H1 (cell line): ENCODE data around the gene TEX11. TPM values are rescaled to one million over a fixed set of nuclear protein-coding genes. Genes with fewer than 3 reads are reported as not detected.

ENCODE experiments used
- CTCF ChIA-PET: fragments of 300-600 bp; sonication (Branson Sonifier 250); formaldehyde crosslinking; loops from one replicate; lab custom pipeline; 2021; ENCODE audit not compliant: partially characterized antibody; lab: Charles Lee
- POLR2A ChIA-PET: fragments of 300-600 bp; sonication (Branson Sonifier 250); formaldehyde crosslinking; loops from one replicate; lab custom pipeline; 2021; ENCODE audit warnings: inconsistent platforms; ENCODE audit not compliant: partially characterized antibody; lab: Charles Lee
- DNase-seq, 2 experiments: peaks; one replicate each; pipeline versions ENCODE4 v3.0.0 to v3.0.0-alpha.2; 2010 to 2022; ENCODE audit warnings: low spot score in 2 of 2, low read depth in 1 of 2, mixed read lengths in 1 of 2
- FAIRE-seq: peaks from 2 replicates; lab custom pipeline; 2011; peaks lifted over from hg19 to GRCh38; lab: Jason Lieb, UNC
- H2AFZ ChIP-seq: 2 replicates; pipeline ENCODE4 v1.8.1; 2012; ENCODE audit warnings: low read length, inconsistent platforms
- H2AK5ac ChIP-seq: 2 replicates; pipeline ENCODE4 v1.6.1; 2013; ENCODE audit warnings: low read depth, low read length
- H2BK120ac ChIP-seq: replicated peaks from 2 replicates; pipeline ENCODE3; 2013; ENCODE audit warnings: low read depth, low read length, inconsistent platforms
- H2BK12ac ChIP-seq: 2 replicates; pipeline ENCODE4 v1.6.1; 2013; ENCODE audit warnings: low read depth, low read length
- H2BK15ac ChIP-seq: 2 replicates; pipeline ENCODE4 v1.6.1; 2013; ENCODE audit warnings: low read length
- H2BK20ac ChIP-seq: 2 replicates; pipeline ENCODE4 v1.6.1; 2013; ENCODE audit warnings: low read length
- H2BK5ac ChIP-seq: 2 replicates; pipeline ENCODE4 v1.6.1; 2013; ENCODE audit warnings: low read depth, low read length
- H3K14ac ChIP-seq: 2 replicates; pipeline ENCODE4 v1.6.1; 2013; ENCODE audit warnings: inconsistent platforms; ENCODE audit not compliant: insufficient read length
- H3K18ac ChIP-seq: 2 replicates; pipeline ENCODE4 v1.6.1; 2013; ENCODE audit warnings: low read length; ENCODE audit errors: extremely low read depth
- H3K23ac ChIP-seq: 2 replicates; pipeline ENCODE4 v1.6.1; 2013; ENCODE audit warnings: inconsistent platforms; ENCODE audit not compliant: insufficient read length
- H3K23me2 ChIP-seq: 2 replicates; pipeline ENCODE4 v1.6.1; 2013; ENCODE audit warnings: low read depth, low read length
- H3K27ac ChIP-seq: 2 replicates; pipeline ENCODE4 v1.6.1; 2011; ENCODE audit warnings: low read depth, low read length, inconsistent platforms
- H3K27me3 ChIP-seq, 4 experiments: replicated peaks in 1 of 4; 1 replicate in 1 of 4; 2 replicates in 3 of 4; pipeline versions ENCODE4 v1.6.1 to v1.8.1; 2011 to 2013; ENCODE audit warnings: low read length in 3 of 4, mild to moderate bottlenecking in 3 of 4, inconsistent platforms in 2 of 4, mixed read lengths in 2 of 4, moderate library complexity in 1 of 4; ENCODE audit not compliant: control insufficient read depth in 3 of 4, insufficient read depth in 3 of 4; ENCODE audit errors: extremely low read depth in 1 of 4
- H3K36me3 ChIP-seq, 4 experiments: 2 replicates each; pipeline versions ENCODE4 v1.6.1 to v1.8.1; 2011 to 2013; ENCODE audit warnings: mild to moderate bottlenecking in 4 of 4, low read length in 3 of 4, moderate library complexity in 2 of 4, control low read depth in 1 of 4, inconsistent platforms in 1 of 4; ENCODE audit not compliant: insufficient read depth in 4 of 4, control insufficient read depth in 2 of 4
- H3K4ac ChIP-seq: replicated peaks from 2 replicates; pipeline ENCODE3; 2013; ENCODE audit warnings: low read length, low read depth, mixed read lengths, inconsistent platforms; ENCODE audit not compliant: insufficient read length
- H3K4me1 ChIP-seq, 4 experiments: replicated peaks in 1 of 4; 1 replicate in 1 of 4; 2 replicates in 3 of 4; pipeline versions ENCODE4 v1.6.1 to v1.8.1; 2011 to 2013; ENCODE audit warnings: low read length in 3 of 4, inconsistent platforms in 2 of 4, mixed read lengths in 1 of 4; ENCODE audit not compliant: insufficient read depth in 4 of 4, control insufficient read depth in 3 of 4
- H3K4me2 ChIP-seq, 2 experiments: 2 replicates each; pipeline versions ENCODE4 v1.6.1 to v1.8.1; 2011 to 2013; ENCODE audit warnings: low read depth in 2 of 2, low read length in 2 of 2, control low read depth in 1 of 2, inconsistent platforms in 1 of 2, mild to moderate bottlenecking in 1 of 2; ENCODE audit not compliant: insufficient read depth in 1 of 2
- H3K4me3 ChIP-seq, 4 experiments: fragments of 200-600, 300-600 bp in 1 of 4; sonication (generic), shearing (Covaris generic), sonication (Bioruptor Twin) in 1 of 4; 2 replicates each; pipeline versions ENCODE4 v1.5.1 to v1.8.1; 2011 to 2016; ENCODE audit warnings: low read length in 4 of 4, low read depth in 3 of 4, control low read depth in 2 of 4, inconsistent platforms in 2 of 4, mild to moderate bottlenecking in 2 of 4, mixed read lengths in 1 of 4, moderate library complexity in 1 of 4; ENCODE audit not compliant: insufficient read depth in 2 of 4; ENCODE audit errors: extremely low read depth in 1 of 4
- H3K56ac ChIP-seq: replicated peaks from 2 replicates; pipeline ENCODE3; 2013; ENCODE audit warnings: low read depth, mild to moderate bottlenecking, mixed read lengths, low read length, inconsistent platforms; ENCODE audit not compliant: insufficient read length
- H3K79me1 ChIP-seq: 2 replicates; pipeline ENCODE4 v1.6.1; 2013; ENCODE audit warnings: low read depth, low read length, control low read depth
- H3K79me2 ChIP-seq, 2 experiments: 2 replicates each; pipeline versions ENCODE4 v1.6.1 to v1.8.1; 2012 to 2013; ENCODE audit warnings: low read length in 2 of 2, mild to moderate bottlenecking in 2 of 2, inconsistent platforms in 1 of 2; ENCODE audit not compliant: insufficient read depth in 2 of 2, control insufficient read depth in 1 of 2
- H3K9ac ChIP-seq, 4 experiments: replicated peaks in 1 of 4; 1 replicate in 1 of 4; 2 replicates in 3 of 4; pipeline versions ENCODE4 v1.6.1 to v1.8.1; 2011 to 2013; ENCODE audit warnings: low read depth in 3 of 4, low read length in 3 of 4, control low read depth in 2 of 4, mild to moderate bottlenecking in 2 of 4, moderate library complexity in 2 of 4, inconsistent platforms in 1 of 4; ENCODE audit errors: extremely low read depth in 1 of 4
- H3K9me3 ChIP-seq, 2 experiments: 2 replicates each; pipeline versions ENCODE4 v1.6.1 to v1.8.1; 2012 to 2013; ENCODE audit warnings: mild to moderate bottlenecking in 2 of 2, moderate library complexity in 2 of 2, control low read depth in 1 of 2, inconsistent platforms in 1 of 2, low read depth in 1 of 2, low read length in 1 of 2, mixed read lengths in 1 of 2; ENCODE audit not compliant: insufficient read depth in 2 of 2
- H4K20me1 ChIP-seq, 2 experiments: replicated peaks in 1 of 2; 2 replicates each; pipeline versions ENCODE3 to v1.8.1; 2011 to 2013; ENCODE audit warnings: inconsistent platforms in 2 of 2, low read length in 2 of 2, mild to moderate bottlenecking in 1 of 2; ENCODE audit not compliant: insufficient read depth in 2 of 2, control insufficient read depth in 1 of 2
- H4K5ac ChIP-seq: 2 replicates; pipeline ENCODE4 v1.6.1; 2013; ENCODE audit warnings: low read length, low read depth, mixed read lengths, inconsistent platforms; ENCODE audit not compliant: insufficient read length
- H4K8ac ChIP-seq: 2 replicates; pipeline ENCODE4 v1.8.0; 2013; ENCODE audit warnings: mild to moderate bottlenecking, moderate library complexity, low read length, inconsistent platforms; ENCODE audit not compliant: insufficient read depth; ENCODE audit errors: extremely low read depth
- H4K91ac ChIP-seq: replicated peaks from 2 replicates; pipeline ENCODE3; 2013; ENCODE audit warnings: low read length, mixed read lengths, inconsistent platforms; ENCODE audit not compliant: insufficient read length
- CBX5 ChIP-seq: fragments of 300-800, 300-1000 bp; sonication (generic); IDR thresholded peaks from 2 replicates; pipeline ENCODE4 v1.7.1; 2016; ENCODE audit warnings: antibody characterized with exemption, low read length, low read depth
- CHD2 ChIP-seq: IDR thresholded peaks from 2 replicates; pipeline ENCODE4 v1.6.1; 2012; ENCODE audit warnings: low read length, improper control_type of control experiment
- E2F6 ChIP-seq: IDR thresholded peaks from 2 replicates; pipeline ENCODE4 v1.6.1; 2012; ENCODE audit warnings: inconsistent platforms
- KDM4A ChIP-seq: IDR thresholded peaks from one replicate; pipeline ENCODE4 v1.7.1; 2012; ENCODE audit warnings: low read depth, mild to moderate bottlenecking, moderate library complexity, low read length, inconsistent platforms; ENCODE audit not compliant: severe bottlenecking
- POLR2A ChIP-seq, 2 experiments: IDR thresholded peaks; 1 replicate in 1 of 2; 2 replicates in 1 of 2; pipeline ENCODE4 v1.6.1; 2011; ENCODE audit warnings: low read depth in 2 of 2, low read length in 2 of 2, mild to moderate bottlenecking in 2 of 2; ENCODE audit errors: control extremely low read depth in 1 of 2
- RNF2 ChIP-seq: fragments of 200-900, 300-1000 bp; sonication (generic); IDR thresholded peaks from 2 replicates; pipeline ENCODE4 v1.7.1; 2016; ENCODE audit warnings: borderline replicate concordance, low read depth, mild to moderate bottlenecking, antibody characterized with exemption, low read length; ENCODE audit not compliant: poor library complexity, severe bottlenecking; ENCODE audit errors: missing control alignments
- RXRA ChIP-seq: IDR thresholded peaks from 2 replicates; pipeline ENCODE4 v1.6.1; 2011; ENCODE audit warnings: low read depth, mild to moderate bottlenecking, low read length, moderate library complexity; ENCODE audit not compliant: insufficient read depth
- SIN3A ChIP-seq, 2 experiments: IDR thresholded peaks in 1 of 2; conservative IDR thresholded peaks in 1 of 2; 2 replicates each; pipeline ENCODE4 v1.6.1; 2011 to 2012; ENCODE audit warnings: low read length in 2 of 2, improper control_type of control experiment in 1 of 2, low read depth in 1 of 2, mild to moderate bottlenecking in 1 of 2
- SP1 ChIP-seq: IDR thresholded peaks from 2 replicates; pipeline ENCODE4 v1.6.1; 2011; ENCODE audit warnings: low read depth, low read length
- TAF7 ChIP-seq: optimal IDR thresholded peaks from 2 replicates; pipeline ENCODE3; 2011; ENCODE audit warnings: low read depth, mild to moderate bottlenecking, inconsistent platforms, low read length, moderate library complexity, borderline replicate concordance
- TBP ChIP-seq: IDR thresholded peaks from 2 replicates; pipeline ENCODE4 v1.6.1; 2011; ENCODE audit warnings: low read depth, low read length, improper control_type of control experiment
- USF2 ChIP-seq: IDR thresholded peaks from 2 replicates; pipeline ENCODE4 v1.6.1; 2011; ENCODE audit warnings: low read length, improper control_type of control experiment
- ZNF274 ChIP-seq: IDR thresholded peaks from 2 replicates; pipeline ENCODE4 v1.7.0; 2012; ENCODE audit warnings: low read length, borderline replicate concordance; ENCODE audit errors: extremely low read depth
- WGBS, 2 experiments: shearing (Covaris generic) in 1 of 2; methylation state at CpG; one replicate each; pipeline versions ENCODE4 v1.1.6 to v1.1.7; 2013 to 2015; ENCODE audit warnings: low lambda C conversion rate in 2 of 2, mixed read lengths in 2 of 2, inconsistent platforms in 1 of 2, low coverage in 1 of 2, missing lambda C conversion rate in 1 of 2; ENCODE audit not compliant: insufficient replicate concordance in 2 of 2, insufficient coverage in 1 of 2, insufficient read length in 1 of 2; ENCODE audit errors: extremely low coverage in 1 of 2, missing lambda C conversion rate in 1 of 2; 5-methylcytosine and 5-hydroxymethylcytosine counted together
- polyA plus RNA-seq, 7 experiments: library from polyadenylated mRNA; depleted of rRNA in 3 of 7; stranded (reverse) in 5 of 7; unstranded in 2 of 7; fragments of >200 nt in 5 of 7; fragments of 200-250 nt in 2 of 7; gene quantifications; 1 replicate in 5 of 7; 2 replicates in 1 of 7; 4 replicates in 1 of 7; pipeline versions ENCODE4 v1.2.1 to v1.2.3, GENCODE V29; 2011 to 2013; ENCODE audit warnings: missing spikeins in 2 of 7, mixed read lengths in 2 of 7
- total RNA-seq: library from RNA; stranded (reverse); fragmentation: NEBNext Ultra II Directional; extraction: Animal tissue kit (Norgen Biotek cat#: 25700); gene quantifications from 2 replicates; pipeline ENCODE4 v1.2.1, GENCODE V29; 2021

Gene TEX11
- total and polyA plus RNA-seq, 2 of the 8 experiments (the other 6 are each of a cell fraction or from before 2014, with no cell fraction given): 0.11 to 0.74 TPM

- H2AFZ ChIP-seq: no peak overlapping the region
- H3K56ac ChIP-seq: no peak overlapping the region
- no peak overlapping the region for H4K91ac ChIP-seq
- H3K4me3 ChIP-seq: no peak overlapping the region
- no peaks in the 10 kb centered on the region for H3K4me1 ChIP-seq
- no peak overlapping the region for H4K5ac ChIP-seq
- no peak for DNase-seq
- no peak overlapping the region for H3K23ac ChIP-seq
- no peaks in the 10 kb centered on the region for H3K9me3 ChIP-seq
- ChIA-PET POLR2A (no interaction called here), CTCF (no interaction called here)
- 79% methylated on average over 4 of the region's 5 CpGs; no CpG with 5 or more reads in 1 of the 2 experiments for WGBS, 2 experiments
- H3K18ac ChIP-seq: no peak overlapping the region
- H2BK120ac ChIP-seq: no peak overlapping the region
- no peak for FAIRE-seq
- no peak overlapping the region for H3K9ac ChIP-seq
- no peaks in the 10 kb centered on the region for H3K79me2 ChIP-seq
- no peak overlapping the region for H2BK5ac ChIP-seq
- H3K4ac ChIP-seq: no peak overlapping the region
- no peaks in the 10 kb centered on the region for H4K20me1 ChIP-seq
- H4K8ac ChIP-seq: no peak overlapping the region
- H3K14ac ChIP-seq: no peak overlapping the region
- no peak overlapping the region for H2BK12ac ChIP-seq
- no peak overlapping the region for H2BK20ac ChIP-seq
- H3K79me1 ChIP-seq: no peaks in the 10 kb centered on the region
- H3K27ac ChIP-seq: no peak overlapping the region
- no peaks in the 10 kb centered on the region for H3K27me3 ChIP-seq
- no peaks in the 10 kb centered on the region for H3K23me2 ChIP-seq
- H2BK15ac ChIP-seq: no peak overlapping the region
- no peaks in the 10 kb centered on the region for H3K36me3 ChIP-seq
- H3K4me2 ChIP-seq: no peak overlapping the region
- no peak overlapping the region for H2AK5ac ChIP-seq
- TF ChIP-seq RXRA: no peak
- no peak for TF ChIP-seq KDM4A
- TF ChIP-seq TBP: no peak
- no peak for TF ChIP-seq POLR2A (IDR thresholded peaks at IDR 0.05; ENCODE audit: control extremely low read depth in 1 of 2, low read depth in 2 of 2, low read length in 2 of 2)
- TF ChIP-seq SIN3A (conservative IDR thresholded peaks at IDR 0.05 in 1 of 2, IDR thresholded peaks at IDR 0.05 in 1 of 2; ENCODE audit: low read depth in 1 of 2, low read length in 2 of 2): no peak
- TF ChIP-seq RNF2: no peak
- TF ChIP-seq SP1: no peak
- TF ChIP-seq ZNF274: no peak
- no peak for TF ChIP-seq USF2
- no peak for TF ChIP-seq TAF7
- no peak for TF ChIP-seq CHD2
- no peak for TF ChIP-seq CBX5
- no peak for TF ChIP-seq E2F6
Observed at GRCh38 chrX:70618467-70618866, 290.0 kb downstream of the TEX11 start.
